Measurements from ENCODE around the gene NPDC1.

NPDC1 gene

DNA sequence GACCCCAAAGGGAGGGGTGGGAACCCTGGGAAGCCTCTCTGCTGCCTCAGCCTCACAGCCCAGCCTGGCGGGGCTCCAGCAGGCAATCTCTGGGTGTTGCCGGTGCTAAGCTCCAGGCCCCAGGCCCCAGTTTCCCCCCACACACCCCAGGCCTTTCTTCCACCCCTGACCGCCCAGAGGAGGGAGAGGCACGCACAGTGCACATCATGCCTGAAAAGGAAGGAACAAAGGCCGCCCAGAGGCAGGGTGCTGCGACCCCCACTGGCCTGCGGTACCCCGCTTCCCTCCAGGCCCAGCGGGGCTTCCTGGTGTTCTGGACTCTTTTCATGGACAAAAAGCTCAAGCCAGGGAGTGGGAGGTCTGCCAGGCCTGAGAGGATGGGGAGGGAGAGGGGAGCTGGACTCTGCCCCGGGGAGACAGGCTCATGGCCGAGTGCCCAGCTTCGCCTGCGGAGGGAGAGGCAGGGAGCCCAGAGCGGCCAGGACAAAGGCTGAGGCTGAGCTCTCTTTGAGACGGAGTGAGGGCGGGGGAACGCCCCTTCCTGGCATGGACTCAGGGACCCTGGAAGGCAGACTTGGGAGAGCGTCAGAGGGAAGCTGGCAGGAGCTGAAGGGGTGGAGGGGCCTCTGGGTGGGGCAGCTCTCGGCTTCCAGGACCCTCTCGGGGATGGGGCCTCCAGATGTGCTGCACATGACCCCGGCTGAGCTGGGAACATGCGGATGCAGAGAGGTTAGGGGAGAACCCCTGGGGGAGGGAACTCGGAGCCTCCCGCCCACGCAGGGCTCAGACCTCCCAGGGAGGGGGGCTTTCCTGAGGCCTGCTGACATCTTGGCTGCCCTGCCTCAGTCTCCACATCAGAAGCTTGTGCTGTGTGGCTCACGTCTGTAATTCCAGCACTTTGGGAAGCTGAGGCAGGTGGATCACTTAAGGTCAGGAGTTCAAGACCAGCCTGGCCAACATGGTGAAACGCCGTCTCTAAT is 9.7 kb upstream of the NPDC1 start:
- no peak for DNase-seq

DNA sequence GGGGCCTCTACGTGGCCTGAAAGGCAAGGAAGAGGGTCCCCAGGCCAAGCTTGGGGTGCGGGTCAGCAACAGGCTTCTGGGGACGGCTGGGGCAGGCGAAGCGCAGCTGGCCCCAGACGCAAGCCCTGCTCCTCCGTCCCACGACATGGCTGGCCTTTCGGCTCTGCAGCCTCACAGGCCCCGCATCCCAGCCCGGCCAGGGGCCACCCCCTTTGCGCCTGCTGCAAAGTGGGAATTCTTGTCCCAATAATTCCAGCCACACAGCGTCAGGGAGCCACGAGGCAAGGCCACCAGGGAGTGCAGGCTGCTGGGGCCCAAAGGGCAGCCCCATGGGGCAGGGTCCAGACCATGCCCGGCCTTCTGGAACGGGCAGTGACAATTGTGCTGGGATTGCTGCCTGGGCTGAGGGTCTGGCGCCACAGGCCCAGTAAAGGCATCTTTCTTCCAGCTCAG is 9.0 kb upstream of the NPDC1 start:
- DNase-seq = no peak

DNA sequence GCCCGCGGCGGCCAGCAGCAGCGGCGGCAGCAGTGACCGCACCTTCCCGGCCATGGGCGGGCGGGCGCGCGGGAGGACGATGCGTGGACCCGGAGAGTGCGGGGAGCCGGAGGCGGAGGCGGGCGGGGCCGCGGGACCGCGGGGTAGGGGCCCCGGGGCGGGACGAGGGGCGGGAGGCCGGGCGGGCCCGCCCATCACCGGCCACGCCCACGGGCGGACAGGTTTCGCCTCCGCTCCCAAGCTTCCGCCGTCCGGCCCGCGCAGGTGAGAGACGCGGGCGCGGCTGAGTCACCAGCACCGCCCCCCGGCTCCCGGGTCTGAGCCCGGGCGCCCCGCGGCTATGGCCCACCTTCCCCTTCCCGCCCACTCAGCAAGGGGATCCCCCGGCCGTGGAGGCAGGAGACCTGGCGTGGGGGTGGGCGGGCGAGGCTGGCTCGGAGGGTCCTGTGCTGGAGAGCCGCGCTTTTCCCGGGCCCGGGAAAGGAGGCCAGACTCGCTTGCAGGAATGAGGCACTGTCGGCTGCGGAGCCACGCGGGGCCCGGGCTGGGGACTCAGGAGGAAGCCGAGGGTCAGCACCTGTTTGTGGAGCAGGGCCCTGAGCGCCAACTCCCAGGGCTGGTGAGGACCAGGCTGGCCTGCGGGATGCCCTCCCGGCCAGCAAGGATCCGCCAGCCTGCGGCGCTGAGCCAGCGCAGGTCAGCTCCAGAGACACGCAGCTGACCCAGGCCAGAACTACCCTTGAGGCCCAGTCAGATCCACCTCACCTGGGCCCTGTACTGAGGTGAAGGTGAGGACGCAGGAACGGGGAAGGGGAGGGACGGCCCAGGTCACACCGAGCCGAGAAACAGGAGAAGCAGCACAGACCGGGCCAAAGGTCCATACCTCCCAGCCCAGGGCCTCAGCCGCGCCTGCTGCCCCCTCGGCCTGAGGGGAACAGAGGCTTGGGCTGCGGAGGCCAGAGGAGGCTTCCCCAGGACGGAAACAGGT is 8.3 kb upstream of the NPDC1 start, which contains the start of gene ENTPD2:
Gene ENTPD2 (minus strand): TSS at position 118 of the 988 bp plus-strand sequence. CDS start 64 bp downstream, at position 54.
- no peak for DNase-seq

DNA sequence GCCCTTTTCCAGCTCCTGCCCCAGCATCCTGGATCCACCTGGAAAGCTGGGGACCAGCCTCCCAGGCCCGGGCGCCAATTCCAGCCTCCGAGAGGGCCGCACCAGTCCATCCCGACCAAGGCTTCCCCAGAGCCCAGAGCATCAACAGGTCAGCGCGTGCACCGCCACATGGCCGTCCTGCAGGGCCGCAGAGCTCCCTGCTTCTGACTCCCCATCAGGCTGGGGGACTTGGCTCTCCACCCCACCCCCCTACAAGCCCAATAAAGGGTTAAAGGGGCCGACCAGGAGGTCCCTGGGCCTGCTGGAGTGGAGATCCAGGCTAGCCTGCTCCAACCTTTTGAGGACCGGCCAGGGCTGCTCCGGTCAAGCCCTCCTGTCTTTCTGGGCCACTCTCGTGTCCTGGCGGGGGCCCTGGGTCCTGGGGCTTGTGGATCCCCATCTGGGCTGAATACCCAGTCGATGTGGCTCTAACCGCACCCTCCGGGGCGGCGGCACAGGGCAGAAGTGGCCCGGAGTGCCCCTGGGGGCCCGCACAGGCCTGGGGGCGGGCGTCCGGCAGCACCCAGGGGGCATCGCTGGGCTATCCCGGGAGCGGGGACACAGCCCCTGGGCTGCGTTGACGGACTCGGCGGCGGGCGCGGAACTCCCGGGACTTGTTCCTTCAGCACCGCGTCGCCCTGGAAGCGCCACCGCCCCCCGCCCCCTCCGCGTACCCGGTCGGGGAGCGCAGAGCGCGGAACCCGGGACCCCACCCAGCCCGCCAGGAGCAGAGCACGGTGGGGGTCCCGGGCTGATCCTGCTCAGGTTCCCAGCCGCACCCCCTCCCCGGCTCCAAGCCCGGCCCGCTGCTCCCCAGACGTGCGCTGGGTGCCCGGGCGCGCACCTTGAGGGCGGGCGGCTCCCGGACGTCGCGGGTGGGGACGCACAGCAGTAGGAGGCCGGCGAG is 7.3 kb upstream of the NPDC1 start:
- no peak for DNase-seq

DNA sequence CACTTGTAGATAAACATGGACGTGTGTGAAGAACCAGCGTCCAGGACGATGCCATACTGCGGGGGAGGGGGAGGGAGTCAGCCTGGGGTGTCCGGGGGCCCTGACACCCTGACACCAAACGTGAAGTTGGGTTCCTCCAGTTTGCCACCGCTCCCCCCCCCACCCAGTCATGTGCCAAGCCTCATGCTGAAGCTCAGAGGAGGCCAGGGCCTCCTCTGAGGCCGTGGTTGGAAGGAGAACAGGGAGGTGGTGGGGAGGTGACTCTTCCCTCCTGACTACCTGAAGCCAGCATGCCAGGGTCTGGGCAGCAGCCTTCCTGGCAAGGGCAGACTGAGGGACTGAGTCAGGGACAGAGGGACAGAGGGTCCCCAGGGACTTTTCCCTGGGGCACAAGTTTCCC is 6.3 kb upstream of the NPDC1 start:
- DNase-seq = no peak

DNA sequence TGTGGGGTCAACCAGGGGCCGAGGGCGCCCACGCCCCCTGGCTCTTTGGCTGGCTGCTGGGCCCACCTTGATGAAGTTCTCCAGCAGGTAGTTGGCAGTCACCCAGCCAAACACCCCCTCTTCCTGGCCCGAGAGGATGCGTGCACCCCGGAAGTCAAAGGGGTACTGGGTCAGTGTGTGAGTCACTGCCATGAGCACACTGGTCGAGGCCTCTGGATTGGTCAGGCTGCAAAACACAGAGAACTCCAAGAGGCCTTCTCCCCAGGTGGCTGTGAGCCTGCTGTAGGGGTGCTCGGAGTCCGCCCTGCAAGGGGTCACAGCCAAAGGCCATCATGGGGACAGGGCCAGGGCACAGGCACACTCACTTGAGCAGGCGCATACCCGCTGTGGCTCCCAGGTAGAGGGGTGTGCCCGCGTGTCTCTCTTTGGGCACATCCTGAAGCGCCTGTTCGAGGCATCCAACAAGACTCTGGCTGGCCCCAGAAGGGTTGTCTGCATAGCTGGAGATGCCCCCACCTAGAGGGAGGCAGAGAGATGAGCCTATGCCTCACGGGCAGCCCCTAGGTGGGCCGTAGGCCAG is 5.3 kb upstream of the NPDC1 start:
- DNase-seq = no peak

DNA sequence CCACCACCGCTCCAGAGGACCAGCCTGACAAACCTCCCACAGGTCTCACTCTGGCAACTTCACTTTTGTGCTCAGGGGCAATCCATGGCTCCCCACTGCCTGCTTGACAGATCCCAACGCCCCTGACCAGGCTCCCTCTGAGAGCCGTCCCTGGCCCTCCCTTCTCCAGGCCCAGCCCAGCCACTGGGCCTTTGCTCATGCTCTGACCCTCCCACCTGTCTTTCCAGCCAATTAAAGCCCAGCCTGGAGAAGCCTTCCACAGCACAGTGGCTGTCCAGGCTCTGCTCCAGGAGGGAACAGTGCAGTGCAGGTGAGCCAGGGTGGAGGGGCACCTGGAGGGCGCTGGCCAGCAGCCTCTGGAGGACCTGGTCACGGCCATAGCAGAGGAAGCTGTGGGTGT is 4.6 kb upstream of the NPDC1 start:
- DNase-seq = no peak

DNA sequence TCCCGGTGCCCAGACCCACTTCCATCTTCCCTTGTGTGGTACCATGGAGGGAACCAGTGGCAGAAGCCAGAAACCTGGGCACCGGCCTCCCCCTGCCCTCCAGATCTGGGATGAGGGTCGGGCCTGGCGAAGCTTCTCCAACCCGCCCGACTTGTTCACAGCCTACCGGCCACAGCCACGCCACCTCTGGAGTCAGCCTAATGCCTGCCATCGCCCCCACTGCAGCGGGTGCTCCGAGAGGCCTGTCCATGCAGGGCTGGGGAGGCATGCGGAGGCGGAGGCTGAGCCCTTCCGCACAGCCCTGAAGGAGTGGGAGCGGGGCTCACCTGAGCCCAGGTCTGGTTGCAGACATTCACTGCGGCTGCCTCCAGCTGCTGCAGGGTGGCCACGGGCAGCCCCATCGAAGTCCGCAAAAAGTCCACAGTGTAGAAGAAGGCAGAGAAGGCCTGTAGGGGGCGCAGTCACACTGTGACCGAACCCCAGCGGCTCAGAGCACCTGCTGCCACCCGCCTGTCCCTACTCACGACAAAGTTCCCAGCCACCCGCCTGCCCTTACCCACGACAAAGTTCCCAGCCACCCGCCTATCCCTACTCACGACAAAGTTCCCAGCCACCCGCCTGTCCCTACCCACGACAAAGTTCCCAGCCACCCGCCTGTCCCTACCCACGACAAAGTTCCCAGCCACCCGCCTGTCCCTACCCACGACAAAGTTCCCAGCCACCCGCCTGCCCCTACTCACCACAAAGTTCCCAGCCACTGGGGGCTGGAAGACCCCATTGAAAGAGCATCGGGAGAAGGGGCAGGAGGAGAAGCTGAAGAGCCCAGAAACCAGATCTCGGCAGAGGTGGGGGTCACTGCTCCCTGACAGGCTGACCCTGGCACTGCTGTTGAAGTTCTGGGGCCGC is 3.8 kb upstream of the NPDC1 start:
- peak; percentile 45 for DNase-seq

DNA sequence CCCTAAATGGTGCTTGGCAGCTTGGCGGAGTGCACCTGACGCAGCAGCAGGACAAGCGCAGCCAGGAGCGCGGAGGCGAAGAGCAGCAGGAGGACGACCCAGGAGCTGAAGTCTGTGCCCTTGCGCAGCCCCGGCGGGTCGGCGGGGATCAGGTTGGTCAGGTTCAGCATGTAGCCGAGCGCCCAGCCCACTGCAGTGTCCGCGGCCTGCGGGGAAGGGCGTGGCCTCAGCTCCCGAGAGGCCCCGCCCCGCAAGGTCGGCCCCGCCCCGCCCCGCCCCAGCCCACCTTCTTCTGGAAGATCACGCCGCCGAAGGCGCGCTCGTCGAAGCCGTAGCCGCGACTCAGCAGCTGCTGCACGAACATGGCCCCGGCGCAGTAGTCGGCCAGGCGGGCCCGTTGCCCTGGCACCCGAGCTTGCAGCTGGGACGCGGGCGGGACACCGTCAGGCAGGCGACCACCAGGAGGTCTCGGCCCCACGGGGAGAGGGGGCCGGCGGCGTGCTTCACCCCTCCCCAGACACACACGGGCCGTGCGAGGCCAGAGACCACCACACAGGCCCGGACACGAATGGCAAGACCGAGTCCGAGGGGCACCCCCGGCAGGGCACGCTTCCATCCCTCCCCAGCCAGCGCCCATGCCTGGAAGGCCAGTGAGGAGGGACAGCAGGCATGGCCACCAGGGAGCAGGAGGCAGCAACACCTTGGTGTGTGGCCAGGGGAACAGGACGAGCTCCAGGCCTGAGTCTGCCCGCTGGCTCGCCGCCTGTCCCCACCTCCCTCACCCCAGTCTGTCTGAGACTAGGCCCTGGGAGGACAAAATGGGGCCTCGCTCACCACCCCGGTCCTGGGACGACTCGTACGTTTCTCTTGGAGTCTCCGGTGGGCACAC is 2.9 kb upstream of the NPDC1 start:
- DNase-seq = no peak

DNA sequence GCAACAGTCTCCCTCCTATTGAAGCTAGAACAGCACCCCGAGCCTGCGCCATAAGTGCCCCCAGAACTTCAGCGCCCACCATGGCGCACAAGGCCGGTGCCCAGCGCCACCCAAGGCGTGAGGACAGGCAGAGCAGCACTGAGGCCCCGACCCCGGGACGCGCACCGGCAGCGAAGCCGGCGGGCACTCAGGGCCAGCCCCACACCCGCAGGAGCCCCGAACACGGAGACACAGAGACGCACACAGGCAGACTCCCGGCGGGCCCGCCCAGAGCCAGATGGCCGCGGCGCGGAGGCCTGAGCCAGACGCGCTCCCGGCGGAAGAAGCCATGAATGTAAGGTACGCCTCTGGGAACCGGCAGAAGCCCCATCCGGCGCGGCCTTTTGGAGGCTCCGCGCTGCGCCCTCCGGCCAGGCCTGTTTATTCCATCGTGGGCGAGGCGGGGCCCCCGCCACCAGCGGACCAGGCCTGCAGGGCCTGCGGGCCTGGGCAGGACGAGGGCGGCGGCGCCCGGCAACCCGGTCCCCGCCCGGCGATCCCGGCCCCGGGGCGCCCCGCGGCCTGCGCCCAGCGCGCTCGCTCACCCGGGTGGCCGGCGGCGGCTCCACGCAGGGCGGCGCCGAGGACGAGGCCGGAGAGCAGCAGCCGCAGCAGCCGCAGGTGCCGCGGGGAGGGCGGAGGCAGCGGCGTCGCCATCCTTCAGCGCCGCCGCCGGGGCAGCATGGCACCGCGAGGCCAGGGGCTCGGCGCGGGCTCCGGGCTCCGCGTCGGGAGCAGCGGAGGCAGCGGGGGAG is 486 bp downstream of the NPDC1 start:
- DNase-seq = no peak

DNA sequence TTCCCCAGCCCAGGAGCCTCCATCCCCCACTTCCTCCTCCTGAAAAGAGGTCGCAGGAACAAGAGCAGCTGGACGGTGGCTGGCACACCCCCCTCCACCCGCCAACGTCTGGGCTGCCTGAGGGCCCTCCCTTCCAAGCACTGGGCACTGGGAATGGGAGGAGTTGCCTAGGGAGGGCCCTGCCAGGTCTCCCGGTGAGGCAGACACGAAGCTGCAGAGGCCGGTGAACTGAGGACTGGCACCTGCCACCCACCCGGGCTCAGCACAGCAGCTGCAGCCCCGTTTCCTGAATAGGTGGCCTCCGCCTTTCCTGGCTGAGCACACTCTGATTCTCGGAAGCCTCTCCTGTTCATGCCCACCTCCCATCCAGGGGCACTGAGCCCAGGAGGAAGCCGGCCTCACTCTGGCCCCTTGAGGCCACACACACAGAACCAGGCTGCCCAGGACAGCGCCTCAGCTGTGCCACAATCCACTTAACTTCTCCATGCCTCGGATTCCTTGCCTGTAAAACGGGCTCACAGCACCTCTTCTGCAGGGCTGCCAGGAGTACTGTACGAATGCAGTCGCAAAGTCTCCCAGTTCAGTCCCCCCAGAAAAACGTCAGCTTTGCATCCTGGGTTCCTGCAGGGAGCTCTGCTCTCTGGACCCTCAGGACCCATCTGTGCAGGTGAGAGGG is 1.3 kb downstream of the NPDC1 start:
- DNase-seq = no peak

DNA sequence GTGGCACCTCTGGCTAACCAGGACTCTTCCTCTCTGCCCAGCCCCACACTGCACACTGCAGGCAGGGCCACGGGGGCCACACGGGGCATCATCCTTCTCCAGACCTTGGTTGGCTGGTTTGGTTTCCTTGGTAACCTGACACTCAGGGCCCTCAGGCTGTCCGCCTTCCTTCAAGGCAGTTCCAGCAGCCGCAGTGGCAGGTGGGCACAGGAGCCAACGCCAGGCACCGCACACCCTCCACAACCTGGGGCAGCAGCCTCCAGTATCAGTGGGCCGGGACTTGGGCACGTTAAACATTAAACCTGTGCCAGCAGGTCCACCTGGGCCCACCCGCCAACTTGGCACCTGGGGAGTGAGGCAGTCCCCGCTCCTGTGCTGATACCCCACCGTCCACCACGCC is 1.9 kb downstream of the NPDC1 start:
- DNase-seq = no peak

DNA sequence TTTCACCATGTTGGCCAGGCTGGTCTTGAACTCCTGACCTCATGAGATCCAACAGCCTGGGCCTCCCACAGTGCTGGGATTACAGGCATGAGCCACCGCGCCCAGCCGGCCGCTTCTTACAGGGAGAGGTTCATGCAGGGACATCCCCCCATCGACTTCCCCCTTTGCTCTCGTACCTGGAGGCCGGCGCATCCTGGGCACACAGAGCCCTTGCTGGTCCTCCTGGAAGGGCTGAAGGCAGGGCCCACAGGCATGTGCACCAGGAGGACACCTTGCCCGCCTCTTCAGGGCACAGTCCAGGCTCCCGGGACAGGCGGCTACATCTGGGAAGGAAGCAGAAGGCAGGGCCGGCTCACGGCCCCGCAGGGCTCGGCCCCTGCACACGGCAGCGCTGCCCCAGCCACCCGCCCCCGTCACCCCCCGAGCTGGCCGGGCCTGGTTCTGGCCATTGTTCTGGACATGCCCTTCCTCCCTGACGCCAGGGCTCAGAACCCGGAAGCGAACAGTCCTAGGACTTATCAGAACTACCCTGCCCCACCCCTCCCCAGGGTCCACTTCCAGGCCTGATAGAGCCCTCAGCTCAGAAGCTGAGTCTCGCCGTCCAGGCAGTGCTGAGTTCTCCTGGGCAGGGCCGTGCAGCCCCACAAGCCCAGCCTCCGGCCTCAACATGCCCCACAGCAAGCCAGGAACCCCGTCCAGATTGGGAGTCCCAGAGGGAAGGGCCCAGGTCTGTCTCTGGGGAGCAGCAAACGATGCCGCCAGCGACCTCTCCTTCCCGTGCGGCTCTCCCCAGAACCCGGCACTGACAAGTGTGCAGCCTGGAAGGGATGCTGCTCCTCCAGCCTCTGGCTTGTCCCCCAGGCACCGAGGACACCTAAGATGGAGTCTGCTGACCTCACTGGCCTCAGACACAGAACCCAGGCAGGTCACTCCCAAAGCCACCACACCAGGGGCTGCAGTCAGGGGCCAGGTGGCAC is 2.9 kb downstream of the NPDC1 start:
- no peak for DNase-seq

DNA sequence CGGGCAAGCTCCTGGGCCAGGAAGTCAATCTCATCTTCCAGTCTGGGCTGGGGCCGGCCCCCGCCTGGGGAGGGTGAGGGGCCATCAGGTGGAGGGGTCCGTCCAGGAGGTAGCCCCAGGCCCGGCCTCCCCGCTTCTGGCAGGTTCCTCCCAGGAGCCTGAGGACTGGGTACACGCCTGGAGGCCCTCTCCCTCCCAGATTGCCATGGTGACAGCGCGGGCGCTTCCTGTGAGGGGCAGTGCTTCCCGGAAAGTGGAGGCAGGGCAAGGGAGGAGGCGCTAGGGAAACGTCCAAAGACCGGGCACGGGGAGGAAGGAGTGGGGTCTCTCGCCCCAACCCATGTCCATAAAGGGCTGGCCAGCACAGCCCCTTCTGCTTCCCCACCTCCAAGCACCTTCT is 4.9 kb downstream of the NPDC1 start:
- no peak for DNase-seq

DNA sequence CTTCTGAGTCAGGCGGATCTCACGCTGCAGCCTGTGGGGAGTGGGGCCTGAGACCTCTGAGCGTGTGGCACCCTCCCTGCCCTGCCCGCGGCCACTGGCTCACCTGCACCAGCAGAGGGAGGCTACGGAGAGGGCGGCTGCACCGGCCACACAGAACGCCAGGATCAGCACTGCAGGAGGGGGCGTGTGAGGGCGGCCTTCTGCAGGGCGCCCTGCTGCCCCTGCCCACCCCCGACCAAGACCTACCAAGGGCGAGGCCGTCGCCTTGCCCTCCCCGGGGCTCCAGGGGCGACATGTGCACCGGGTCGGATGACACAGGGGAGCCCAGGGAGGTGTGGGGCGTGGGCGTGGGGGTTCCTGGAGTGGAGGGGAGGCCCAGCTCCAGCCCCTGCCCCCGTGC is 5.4 kb downstream of the NPDC1 start:
- no peak for DNase-seq

DNA sequence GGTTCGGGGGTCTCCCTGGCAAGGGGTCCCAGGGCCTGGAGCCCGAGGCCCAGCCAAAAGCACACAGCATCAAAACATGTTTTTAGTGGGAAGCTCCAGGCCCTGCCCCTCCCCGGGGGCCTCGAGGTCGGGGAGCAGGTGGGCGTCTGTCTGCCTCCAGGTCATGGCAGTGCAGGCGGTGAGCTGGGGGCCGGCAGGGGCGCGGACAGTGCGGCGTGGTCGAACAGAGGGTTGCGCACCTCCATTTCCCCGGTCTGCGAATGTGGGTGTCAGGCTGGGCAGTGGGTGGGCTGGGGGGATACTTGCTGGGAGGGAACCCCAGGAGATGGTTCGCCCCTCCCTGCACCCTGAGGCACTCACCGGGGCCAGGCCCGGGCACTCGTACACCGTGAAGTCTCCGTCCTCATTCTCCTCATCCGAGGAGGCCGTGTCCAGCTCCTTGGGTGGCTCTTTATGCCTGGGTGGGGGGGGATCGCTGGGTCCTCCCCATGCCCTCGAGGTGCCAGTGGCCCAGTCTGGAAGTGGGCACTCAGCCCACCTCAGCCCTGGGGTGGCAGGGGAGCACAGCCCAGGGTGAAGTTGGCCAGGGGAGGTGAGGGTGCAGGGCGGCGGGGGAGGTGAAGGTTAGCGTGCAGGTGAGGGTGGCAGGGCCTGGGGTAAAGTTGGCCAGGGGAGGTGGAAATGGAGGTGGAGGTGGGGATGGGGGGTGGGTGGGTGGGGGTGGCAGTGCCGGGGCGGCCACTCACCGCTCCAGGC is 6.2 kb downstream of the NPDC1 start:
- DNase-seq = no peak
